Measurements from ENCODE around the gene NRAP. TPM values are rescaled to one million over a fixed set of nuclear protein-coding genes. Genes with fewer than 3 reads are reported as not detected.

NRAP gene
- polyA plus RNA-seq, 1 of the 3 experiments (the other 2 are of a cell fraction) = not detected

DNA sequence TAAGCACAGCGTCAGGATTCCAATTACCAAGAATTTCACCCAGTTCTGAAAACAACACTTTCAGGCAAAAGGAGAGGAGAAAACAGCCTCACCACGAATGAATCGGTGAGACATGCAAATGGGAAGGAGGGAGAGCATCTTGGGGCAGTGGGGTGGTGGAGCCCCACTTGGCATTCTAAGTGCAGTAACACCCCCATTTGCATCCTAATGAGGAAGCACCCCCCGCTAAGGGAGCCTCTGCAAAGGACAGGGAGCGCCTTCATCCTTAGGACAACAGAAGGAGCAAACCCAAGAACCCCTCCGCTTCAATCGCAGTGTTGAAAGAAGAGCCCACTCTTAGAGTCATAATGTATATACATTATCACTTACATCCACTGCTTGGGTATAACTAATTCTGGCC lies 46.8 kb downstream of the NRAP start:
- Histone ChIP-seq H3K4me3 (ENCODE audit: low read depth in 2 of 2, low read length in 1 of 2) (no peak overlapping the region), H3K4me1 (ENCODE audit: control insufficient read depth in 1 of 2, insufficient read depth in 2 of 2, low read depth in 1 of 2, low read length in 1 of 2) (no peaks in the 10 kb centered on the region; a peak in 1 of 4 replicates), H2AFZ (ENCODE audit: low read depth) (no peak overlapping the region), H3K27me3 (ENCODE audit: insufficient read depth) (peaks cover 15% of the 10 kb centered on the region; the same call in 1 of the 2 replicates), H3K9me2 (no peaks in the 10 kb centered on the region), H3K27ac (ENCODE audit: low read depth in 2 of 2, low read length in 1 of 2) (no peak overlapping the region), H3K9ac (no peak overlapping the region), H3K4me2 (no peak overlapping the region), H3K36me3 (replicated peaks in 1 of 2; ENCODE audit: control insufficient read depth in 1 of 2, insufficient read depth in 2 of 2, low read length in 1 of 2) (no peaks in the 10 kb centered on the region), H3F3A (replicated peaks; ENCODE audit: insufficient read depth) (no peaks in the 10 kb centered on the region), H3K79me2 (ENCODE audit: insufficient read depth) (no peaks in the 10 kb centered on the region), H3K9me3 (no peaks in the 10 kb centered on the region), H4K20me1 (ENCODE audit: insufficient read depth) (no peaks in the 10 kb centered on the region)
- WGBS (ENCODE audit: low lambda C conversion rate) = 55% methylated on average over 7 of the region's 7 CpGs
- DNase-seq = no peak
- CTCF ChIA-PET = interaction anchor here (0.7 to 2.0 kb wide), 7 partner anchors 14 to 54 kb away, joined by 3 to 8 read pairs (median 4); no protein-coding TSS in a partner anchor
- TF ChIP-seq FOXM1 (IDR thresholded peaks at IDR 0.05; ENCODE audit: low read depth) = no peak
- TF ChIP-seq TCF12 (IDR thresholded peaks at IDR 0.05) = no peak
- no peak for TF ChIP-seq TEAD4 (IDR thresholded peaks at IDR 0.05; ENCODE audit: borderline replicate concordance, insufficient read depth)
- TF ChIP-seq MXI1 (IDR thresholded peaks at IDR 0.05; ENCODE audit: low read depth, low read length) = no peak
- TF ChIP-seq FOSL2 (IDR thresholded peaks at IDR 0.05; ENCODE audit: borderline replicate concordance, low read depth) = no peak
- no peak for TF ChIP-seq YY1 (IDR thresholded peaks at IDR 0.05; ENCODE audit: low read depth)
- no peak for TF ChIP-seq FOXJ3 (CRISPR knock-in tag; IDR thresholded peaks at IDR 0.05)
- no peak for TF ChIP-seq MEF2A (IDR thresholded peaks at IDR 0.05; ENCODE audit: borderline replicate concordance, low read depth)
- no peak for TF ChIP-seq RCOR1 (IDR thresholded peaks at IDR 0.05; ENCODE audit: low read length)
- no peak for TF ChIP-seq SIN3A (IDR thresholded peaks at IDR 0.05; ENCODE audit: borderline replicate concordance, low read depth, low read length)
- TF ChIP-seq GATA2 (CRISPR knock-in tag; IDR thresholded peaks at IDR 0.05) = no peak
- TF ChIP-seq, protein P1, sequence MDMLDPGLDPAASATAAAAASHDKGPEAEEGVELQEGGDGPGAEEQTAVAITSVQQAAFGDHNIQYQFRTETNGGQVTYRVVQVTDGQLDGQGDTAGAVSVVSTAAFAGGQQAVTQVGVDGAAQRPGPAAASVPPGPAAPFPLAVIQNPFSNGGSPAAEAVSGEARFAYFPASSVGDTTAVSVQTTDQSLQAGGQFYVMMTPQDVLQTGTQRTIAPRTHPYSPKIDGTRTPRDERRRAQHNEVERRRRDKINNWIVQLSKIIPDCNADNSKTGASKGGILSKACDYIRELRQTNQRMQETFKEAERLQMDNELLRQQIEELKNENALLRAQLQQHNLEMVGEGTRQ (IDR thresholded peaks at IDR 0.05; ENCODE audit: borderline replicate concordance, low read depth, low read length) = no peak
- TF ChIP-seq RAD21 (IDR thresholded peaks at IDR 0.05; ENCODE audit: low read length) = no peak
- no peak for TF ChIP-seq EP300 (IDR thresholded peaks at IDR 0.05; ENCODE audit: borderline replicate concordance in 1 of 2, low read depth in 1 of 2, low read length in 1 of 2)
- no peak for TF ChIP-seq GABPA (IDR thresholded peaks at IDR 0.05; ENCODE audit: low read depth)
- no peak for TF ChIP-seq JUND (IDR thresholded peaks at IDR 0.05)
- TF ChIP-seq POLR2AphosphoS5 (IDR thresholded peaks at IDR 0.05; ENCODE audit: low read depth, low read length) = no peak
- no peak for TF ChIP-seq ELF1 (IDR thresholded peaks at IDR 0.05)
- no peak for TF ChIP-seq RXRA (IDR thresholded peaks at IDR 0.05; ENCODE audit: borderline replicate concordance, low read depth)
- TF ChIP-seq, protein P2, sequence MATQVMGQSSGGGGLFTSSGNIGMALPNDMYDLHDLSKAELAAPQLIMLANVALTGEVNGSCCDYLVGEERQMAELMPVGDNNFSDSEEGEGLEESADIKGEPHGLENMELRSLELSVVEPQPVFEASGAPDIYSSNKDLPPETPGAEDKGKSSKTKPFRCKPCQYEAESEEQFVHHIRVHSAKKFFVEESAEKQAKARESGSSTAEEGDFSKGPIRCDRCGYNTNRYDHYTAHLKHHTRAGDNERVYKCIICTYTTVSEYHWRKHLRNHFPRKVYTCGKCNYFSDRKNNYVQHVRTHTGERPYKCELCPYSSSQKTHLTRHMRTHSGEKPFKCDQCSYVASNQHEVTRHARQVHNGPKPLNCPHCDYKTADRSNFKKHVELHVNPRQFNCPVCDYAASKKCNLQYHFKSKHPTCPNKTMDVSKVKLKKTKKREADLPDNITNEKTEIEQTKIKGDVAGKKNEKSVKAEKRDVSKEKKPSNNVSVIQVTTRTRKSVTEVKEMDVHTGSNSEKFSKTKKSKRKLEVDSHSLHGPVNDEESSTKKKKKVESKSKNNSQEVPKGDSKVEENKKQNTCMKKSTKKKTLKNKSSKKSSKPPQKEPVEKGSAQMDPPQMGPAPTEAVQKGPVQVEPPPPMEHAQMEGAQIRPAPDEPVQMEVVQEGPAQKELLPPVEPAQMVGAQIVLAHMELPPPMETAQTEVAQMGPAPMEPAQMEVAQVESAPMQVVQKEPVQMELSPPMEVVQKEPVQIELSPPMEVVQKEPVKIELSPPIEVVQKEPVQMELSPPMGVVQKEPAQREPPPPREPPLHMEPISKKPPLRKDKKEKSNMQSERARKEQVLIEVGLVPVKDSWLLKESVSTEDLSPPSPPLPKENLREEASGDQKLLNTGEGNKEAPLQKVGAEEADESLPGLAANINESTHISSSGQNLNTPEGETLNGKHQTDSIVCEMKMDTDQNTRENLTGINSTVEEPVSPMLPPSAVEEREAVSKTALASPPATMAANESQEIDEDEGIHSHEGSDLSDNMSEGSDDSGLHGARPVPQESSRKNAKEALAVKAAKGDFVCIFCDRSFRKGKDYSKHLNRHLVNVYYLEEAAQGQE (IDR thresholded peaks at IDR 0.05; ENCODE audit: low read depth, low read length) = no peak
- POLR2A ChIA-PET = no interaction called here
